Urinary bladder (tissue), 4 donors: ENCODE results near the gene UBC. TPM values are rescaled to one million over a fixed set of nuclear protein-coding genes. Genes with fewer than 3 reads are reported as not detected.
"Not testable (repeated sequence)": the region's sequence is repeated elsewhere in the genome, so short reads cannot be mapped to it uniquely, and the experiment has no call there.

Experiments used
- DNase-seq: peaks from one replicate; pipeline ENCODE4 v3.0.0-alpha.2; 2015; ENCODE audit errors: extremely low spot score
- H3K27ac ChIP-seq: one replicate; pipeline ENCODE4 v1.5.1; 2013; ENCODE audit warnings: low read depth, mild to moderate bottlenecking, moderate library complexity
- H3K36me3 ChIP-seq: one replicate; pipeline ENCODE4 v1.6.1; 2013; ENCODE audit warnings: mild to moderate bottlenecking, moderate library complexity; ENCODE audit not compliant: insufficient read depth
- H3K4me1 ChIP-seq: one replicate; pipeline ENCODE4 v1.6.1; 2013; ENCODE audit warnings: mild to moderate bottlenecking, moderate library complexity; ENCODE audit not compliant: insufficient read depth
- H3K4me3 ChIP-seq: one replicate; pipeline ENCODE4 v1.5.1; 2013; ENCODE audit warnings: low read depth, low read length
- WGBS: extraction: QIAGEN DNeasy Blood & Tissue Kit; methylation state at CpG from one replicate; pipeline ENCODE4 v1.1.7; 2013; 5-methylcytosine and 5-hydroxymethylcytosine counted together
- polyA plus RNA-seq: library from polyadenylated mRNA; stranded (reverse); fragments of 200-250 nt; gene quantifications from one replicate; pipeline ENCODE4 v1.2.3, GENCODE V29; 2013
- total RNA-seq: library from RNA; depleted of rRNA; stranded (reverse); fragments of >200 nt; gene quantifications from one replicate; pipeline ENCODE4 v1.2.3, GENCODE V29; 2014
- donor health status: healthy with polysubstance abuse.
- donor health status: healthy.

Gene UBC
- total and polyA plus RNA-seq, 2 donors = 857 to 1,396 TPM

- H3K36me3 ChIP-seq = peaks cover 9% of the 10 kb centered on the region
- WGBS = 88% methylated on average over 10 of the region's 10 CpGs
- H3K4me1 ChIP-seq = no peaks in the 10 kb centered on the region
- H3K4me3 ChIP-seq = no peak overlapping the region
- DNase-seq = no peak
- H3K27ac ChIP-seq = no peak overlapping the region
These were observed 32.0 kb upstream of the UBC start for GRCh38 chr12:124946447-124946793.

GRCh38 chr12:124941170-124941527, 26.7 kb upstream of the UBC start:
- peak overlapping the region; percentile 33 for H3K27ac ChIP-seq
- H3K4me3 ChIP-seq = no peak overlapping the region
- no peaks in the 10 kb centered on the region for H3K4me1 ChIP-seq
- WGBS = 82% methylated on average over 7 of the region's 7 CpGs
- H3K36me3 ChIP-seq = peaks cover 2% of the 10 kb centered on the region
- no peak for DNase-seq

GRCh38 chr12:124940393-124941169, 26.1 kb upstream of the UBC start:
- peak overlapping the region; percentile 94 for H3K27ac ChIP-seq
- H3K4me1 ChIP-seq = no peaks in the 10 kb centered on the region
- H3K36me3 ChIP-seq = peaks cover 2% of the 10 kb centered on the region
- H3K4me3 ChIP-seq = peak overlapping the region; percentile 46
- peak; percentile 82 for DNase-seq
- 9% methylated on average over 27 of the region's 27 CpGs for WGBS

- DNase-seq = no peak
- H3K4me3 ChIP-seq = peak overlapping the region; percentile 46
- under 1% methylated on average over 8 of the region's 8 CpGs for WGBS
- H3K4me1 ChIP-seq = no peaks in the 10 kb centered on the region
- H3K36me3 ChIP-seq = peaks cover 2% of the 10 kb centered on the region
- H3K27ac ChIP-seq = peak overlapping the region; percentile 94
These were observed 25.6 kb upstream of the UBC start for GRCh38 chr12:124940143-124940392.

- DNase-seq = peak; percentile 94
- peak overlapping the region; percentile 94 for H3K27ac ChIP-seq
- under 1% methylated on average over 35 of the region's 35 CpGs for WGBS
- H3K4me3 ChIP-seq = peak overlapping the region; percentile 46
- H3K4me1 ChIP-seq = no peaks in the 10 kb centered on the region
- peaks cover 2% of the 10 kb centered on the region for H3K36me3 ChIP-seq
These were observed 25.1 kb upstream of the UBC start for GRCh38 chr12:124939421-124940142.

- WGBS = under 1% methylated on average over 14 of the region's 14 CpGs
- H3K4me1 ChIP-seq = no peaks in the 10 kb centered on the region
- H3K36me3 ChIP-seq = peaks cover 2% of the 10 kb centered on the region
- peak overlapping the region; percentile 84 for H3K27ac ChIP-seq
- peak overlapping the region; percentile 32 for H3K4me3 ChIP-seq
- DNase-seq = peak; percentile 68
These were observed 24.6 kb upstream of the UBC start for GRCh38 chr12:124939079-124939420.

- Histone ChIP-seq H3K27ac (peak overlapping the region; percentile 84), H3K36me3 (peaks cover 2% of the 10 kb centered on the region), H3K4me3 (peak overlapping the region; percentile 32), H3K4me1 (no peaks in the 10 kb centered on the region)
- WGBS = 6% methylated on average over 6 of the region's 6 CpGs
- DNase-seq = no peak
These were observed 24.1 kb upstream of the UBC start for GRCh38 chr12:124938587-124938986.

GRCh38 chr12:124938108-124938507, 23.7 kb upstream of the UBC start:
- H3K36me3 ChIP-seq = peaks cover 1% of the 10 kb centered on the region
- H3K4me1 ChIP-seq = no peaks in the 10 kb centered on the region
- DNase-seq = no peak
- H3K27ac ChIP-seq = no peak overlapping the region
- H3K4me3 ChIP-seq = no peak overlapping the region
- 56% methylated on average over 5 of the region's 5 CpGs for WGBS

GRCh38 chr12:124931528-124931927, 17.1 kb upstream of the UBC start:
- DNase-seq, H3K4me3 ChIP-seq, H3K4me1 ChIP-seq, H3K36me3 ChIP-seq, H3K27ac ChIP-seq: not testable (repeated sequence)
- 95% methylated on average over 9 of the region's 9 CpGs for WGBS

GRCh38 chr12:124930586-124930985, 16.1 kb upstream of the UBC start:
- no peak for DNase-seq
- H3K27ac ChIP-seq = no peak overlapping the region

GRCh38 chr12:124929649-124930419, 15.4 kb upstream of the UBC start:
- no peak overlapping the region for H3K4me3 ChIP-seq
- H3K4me1 ChIP-seq = no peaks in the 10 kb centered on the region
- H3K36me3 ChIP-seq = no peaks in the 10 kb centered on the region
- H3K27ac ChIP-seq = no peak overlapping the region
- no peak for DNase-seq
- 87% methylated on average over 9 of the region's 9 CpGs for WGBS

More at GRCh38 chr12:124930586-124930985, 16.1 kb upstream of the UBC start:
- H3K4me3 ChIP-seq = no peak overlapping the region
- no peaks in the 10 kb centered on the region for H3K36me3 ChIP-seq
- H3K4me1 ChIP-seq = no peaks in the 10 kb centered on the region

GRCh38 chr12:124928912-124929530, 14.6 kb upstream of the UBC start:
- DNase-seq = no peak
- Histone ChIP-seq H3K4me3 (no peak overlapping the region), H3K27ac (no peak overlapping the region), H3K4me1 (no peaks in the 10 kb centered on the region), H3K36me3 (no peaks in the 10 kb centered on the region)
- 82% methylated on average over 11 of the region's 11 CpGs for WGBS

- WGBS = 16% methylated on average over 36 of the region's 36 CpGs
- no peaks in the 10 kb centered on the region for H3K4me1 ChIP-seq
- H3K4me3 ChIP-seq = peak overlapping the region; percentile 60
- no peak for DNase-seq
- H3K27ac ChIP-seq = peak overlapping the region; percentile 92
- H3K36me3 ChIP-seq = no peaks in the 10 kb centered on the region
These were observed 13.9 kb upstream of the UBC start for GRCh38 chr12:124928095-124928911.
